ENCODE results near the gene DYNC2LI1. TPM values are rescaled to one million over a fixed set of nuclear protein-coding genes. Genes with fewer than 3 reads are reported as not detected.

DYNC2LI1 gene
- total RNA-seq, 2 donors from 2014 or later = 2.8 to 4.7 TPM

DNA sequence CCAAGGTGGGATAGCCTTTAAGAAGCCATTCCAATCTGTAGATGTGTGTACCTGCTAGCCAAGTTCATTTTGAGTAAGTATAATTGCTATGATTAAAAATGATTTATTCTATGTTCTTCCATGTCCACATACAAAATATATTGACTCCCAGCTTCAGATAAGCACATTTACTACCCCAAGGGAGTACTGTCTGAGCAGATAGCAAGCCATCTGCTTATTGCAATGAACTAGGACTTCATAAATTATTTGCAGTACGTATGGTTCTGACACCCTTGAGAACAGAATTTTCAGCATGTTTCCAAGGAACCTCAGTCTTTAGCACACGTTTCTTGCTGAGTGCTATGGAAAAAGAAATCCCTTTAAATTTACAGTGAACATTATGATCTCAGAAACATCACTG, 36.6 kb downstream of the DYNC2LI1 start:
- Mint-ChIP-seq H3K27me3 (no peaks in the 10 kb centered on the region), H3K4me1 (no peaks in the 10 kb centered on the region), H3K4me3 (no peak overlapping the region), H3K27ac (no peak overlapping the region), H3K36me3 (ENCODE audit: low read depth) (no peaks in the 10 kb centered on the region)
- ATAC-seq = no peak
- no peak for DNase-seq
- H3K9me3 ChIP-seq (ENCODE audit: control insufficient read depth, low read length, poor library complexity, severe bottlenecking) = no peaks in the 10 kb centered on the region

- no peaks in the 10 kb centered on the region for H3K4me1 Mint-ChIP-seq
- DNase-seq (no peak), ATAC-seq (no peak)
- H3K27me3 Mint-ChIP-seq = no peaks in the 10 kb centered on the region
- H3K4me3 Mint-ChIP-seq = no peak overlapping the region
- H3K9me3 ChIP-seq (ENCODE audit: control insufficient read depth, low read length, poor library complexity, severe bottlenecking) = no peaks in the 10 kb centered on the region
- no peaks in the 10 kb centered on the region for H3K36me3 Mint-ChIP-seq (ENCODE audit: low read depth)
- H3K27ac Mint-ChIP-seq = no peak overlapping the region
Measured at GRCh38 chr2:43810888-43811287, 37.0 kb downstream of the DYNC2LI1 start.

- Mint-ChIP-seq H3K4me1 (no peaks in the 10 kb centered on the region), H3K27ac (no peak overlapping the region), H3K4me3 (no peak overlapping the region), H3K27me3 (no peaks in the 10 kb centered on the region), H3K36me3 (ENCODE audit: low read depth) (no peaks in the 10 kb centered on the region)
- no peak for ATAC-seq
- no peak for DNase-seq
- no peaks in the 10 kb centered on the region for H3K9me3 ChIP-seq (ENCODE audit: control insufficient read depth, low read length, poor library complexity, severe bottlenecking)
Measured at GRCh38 chr2:43812006-43812405, 38.2 kb downstream of the DYNC2LI1 start.

- H3K9me3 ChIP-seq (ENCODE audit: control insufficient read depth, low read length, poor library complexity, severe bottlenecking) = no peaks in the 10 kb centered on the region
- no peaks in the 10 kb centered on the region for H3K4me1 Mint-ChIP-seq
- DNase-seq = no peak
- H3K27ac Mint-ChIP-seq = no peak overlapping the region
- no peaks in the 10 kb centered on the region for H3K27me3 Mint-ChIP-seq
- no peaks in the 10 kb centered on the region for H3K36me3 Mint-ChIP-seq (ENCODE audit: low read depth)
- H3K4me3 Mint-ChIP-seq = no peak overlapping the region
- ATAC-seq = no peak
Measured at GRCh38 chr2:43812947-43813346, 39.1 kb downstream of the DYNC2LI1 start.

- H3K36me3 Mint-ChIP-seq (ENCODE audit: low read depth) = no peaks in the 10 kb centered on the region
- H3K4me3 Mint-ChIP-seq = no peak overlapping the region
- no peaks in the 10 kb centered on the region for H3K27me3 Mint-ChIP-seq
- ATAC-seq = no peak
- H3K27ac Mint-ChIP-seq = no peak overlapping the region
- DNase-seq = no peak
- H3K9me3 ChIP-seq (ENCODE audit: control insufficient read depth, low read length, poor library complexity, severe bottlenecking) = no peaks in the 10 kb centered on the region
- H3K4me1 Mint-ChIP-seq = no peaks in the 10 kb centered on the region
Measured at GRCh38 chr2:43814711-43815110, 40.9 kb downstream of the DYNC2LI1 start.

DNA sequence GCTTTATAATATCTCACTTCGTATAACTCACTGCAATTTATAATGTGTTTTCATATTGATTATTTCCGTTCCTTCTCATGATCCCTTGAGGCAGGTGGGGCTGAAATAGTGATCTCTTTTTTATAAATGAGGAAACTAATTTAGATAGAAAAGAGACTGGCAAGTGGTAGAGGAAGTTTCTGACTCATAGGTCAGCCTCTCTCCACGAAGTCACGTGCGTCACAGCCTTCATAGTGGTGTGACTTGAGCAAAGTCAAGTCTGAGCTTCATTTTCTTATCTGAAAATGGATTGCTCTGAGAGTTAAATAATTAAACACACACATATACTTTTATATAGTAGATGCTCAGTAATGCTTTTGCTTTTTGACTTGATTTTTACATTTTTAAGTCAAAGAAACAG, 44.9 kb downstream of the DYNC2LI1 start:
- H3K4me1 Mint-ChIP-seq = no peaks in the 10 kb centered on the region
- H3K27me3 Mint-ChIP-seq = peaks cover 15% of the 10 kb centered on the region
- no peak overlapping the region for H3K4me3 Mint-ChIP-seq
- H3K27ac Mint-ChIP-seq = no peak overlapping the region
- no peaks in the 10 kb centered on the region for H3K9me3 ChIP-seq (ENCODE audit: control insufficient read depth, low read length, poor library complexity, severe bottlenecking)
- no peak for DNase-seq
- no peak for ATAC-seq
- H3K36me3 Mint-ChIP-seq (ENCODE audit: low read depth) = peaks cover 3% of the 10 kb centered on the region

GRCh38 chr2:43819491-43820163, 45.8 kb downstream of the DYNC2LI1 start:
- H3K27me3 Mint-ChIP-seq = peaks cover 23% of the 10 kb centered on the region
- no peak for ATAC-seq

GRCh38 chr2:43822839-43823238, 49.0 kb downstream of the DYNC2LI1 start:
- DNase-seq = no peak
- Mint-ChIP-seq H3K27me3 (peaks cover 39% of the 10 kb centered on the region), H3K4me3 (no peak overlapping the region)

More at GRCh38 chr2:43819491-43820163, 45.8 kb downstream of the DYNC2LI1 start:
- no peaks in the 10 kb centered on the region for H3K9me3 ChIP-seq (ENCODE audit: control insufficient read depth, low read length, poor library complexity, severe bottlenecking)
- Mint-ChIP-seq H3K4me1 (no peaks in the 10 kb centered on the region), H3K4me3 (no peak overlapping the region), H3K36me3 (ENCODE audit: low read depth) (peaks cover 3% of the 10 kb centered on the region), H3K27ac (no peak overlapping the region)
- no peak for DNase-seq

GRCh38 chr2:43823751-43824150, 49.9 kb downstream of the DYNC2LI1 start:
- ATAC-seq (no peak), DNase-seq (no peak)
- no peaks in the 10 kb centered on the region for H3K9me3 ChIP-seq (ENCODE audit: control insufficient read depth, low read length, poor library complexity, severe bottlenecking)
- Mint-ChIP-seq H3K36me3 (ENCODE audit: low read depth) (peaks cover 3% of the 10 kb centered on the region), H3K4me1 (no peaks in the 10 kb centered on the region), H3K27ac (no peak overlapping the region), H3K4me3 (no peak overlapping the region), H3K27me3 (peaks cover 42% of the 10 kb centered on the region)

More at GRCh38 chr2:43822839-43823238, 49.0 kb downstream of the DYNC2LI1 start:
- Mint-ChIP-seq H3K4me1 (no peaks in the 10 kb centered on the region), H3K36me3 (ENCODE audit: low read depth) (peaks cover 3% of the 10 kb centered on the region), H3K27ac (no peak overlapping the region)
- H3K9me3 ChIP-seq (ENCODE audit: control insufficient read depth, low read length, poor library complexity, severe bottlenecking) = no peaks in the 10 kb centered on the region
- no peak for ATAC-seq

DNA sequence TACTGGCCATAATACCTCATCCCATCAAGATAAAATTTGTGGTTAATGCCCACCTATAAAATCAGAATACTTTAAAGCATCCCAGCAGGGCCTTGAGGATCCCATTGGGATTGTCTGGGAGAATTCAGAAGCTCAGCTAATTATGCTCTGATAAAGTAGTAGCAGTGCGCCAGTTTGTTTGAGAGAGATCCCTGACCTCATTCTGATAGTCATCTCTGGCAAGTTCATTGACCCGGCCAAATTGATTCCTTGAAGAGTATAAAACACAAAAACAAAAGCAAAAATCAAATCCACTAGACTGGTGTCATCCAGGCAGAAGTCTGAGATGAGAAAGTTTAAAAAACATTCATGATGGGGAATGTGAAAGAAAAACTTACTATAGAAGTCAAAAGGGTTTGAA, 50.7 kb downstream of the DYNC2LI1 start:
- H3K4me3 Mint-ChIP-seq = no peak overlapping the region
- ATAC-seq (no peak), DNase-seq (no peak)
- H3K4me1 Mint-ChIP-seq = no peaks in the 10 kb centered on the region
- H3K27me3 Mint-ChIP-seq = peaks cover 44% of the 10 kb centered on the region
- no peaks in the 10 kb centered on the region for H3K9me3 ChIP-seq (ENCODE audit: control insufficient read depth, low read length, poor library complexity, severe bottlenecking)
- no peak overlapping the region for H3K27ac Mint-ChIP-seq
- H3K36me3 Mint-ChIP-seq (ENCODE audit: low read depth) = peaks cover 3% of the 10 kb centered on the region

- ATAC-seq (no peak), DNase-seq (no peak)
- Mint-ChIP-seq H3K36me3 (ENCODE audit: low read depth) (peaks cover 3% of the 10 kb centered on the region), H3K27ac (no peak overlapping the region), H3K4me3 (no peak overlapping the region), H3K27me3 (peaks cover 49% of the 10 kb centered on the region), H3K4me1 (no peaks in the 10 kb centered on the region)
- no peaks in the 10 kb centered on the region for H3K9me3 ChIP-seq (ENCODE audit: control insufficient read depth, low read length, poor library complexity, severe bottlenecking)
Measured at GRCh38 chr2:43824951-43825493, 51.2 kb downstream of the DYNC2LI1 start.

- DNase-seq (no peak), ATAC-seq (no peak)
- H3K36me3 Mint-ChIP-seq (ENCODE audit: low read depth) = peaks cover 3% of the 10 kb centered on the region
- H3K4me1 Mint-ChIP-seq = no peaks in the 10 kb centered on the region
- no peak overlapping the region for H3K4me3 Mint-ChIP-seq
- no peaks in the 10 kb centered on the region for H3K9me3 ChIP-seq (ENCODE audit: control insufficient read depth, low read length, poor library complexity, severe bottlenecking)
- peaks cover 57% of the 10 kb centered on the region for H3K27me3 Mint-ChIP-seq
- no peak overlapping the region for H3K27ac Mint-ChIP-seq
Measured at GRCh38 chr2:43825841-43826240, 52.0 kb downstream of the DYNC2LI1 start.

GRCh38 chr2:43826305-43827250, 52.7 kb downstream of the DYNC2LI1 start:
- no peak for ATAC-seq
- DNase-seq = no peak
- H3K9me3 ChIP-seq (ENCODE audit: control insufficient read depth, low read length, poor library complexity, severe bottlenecking) = no peaks in the 10 kb centered on the region
- H3K27me3 Mint-ChIP-seq = peaks cover 59% of the 10 kb centered on the region
- H3K27ac Mint-ChIP-seq = no peak overlapping the region
- peaks cover 3% of the 10 kb centered on the region for H3K4me1 Mint-ChIP-seq
- H3K4me3 Mint-ChIP-seq = no peak overlapping the region
- peaks cover 5% of the 10 kb centered on the region for H3K36me3 Mint-ChIP-seq (ENCODE audit: low read depth)
